ENCODE measurements around the gene MAP7D1.
"Not testable (repeated sequence)": the region's sequence is repeated elsewhere in the genome, so short reads cannot be mapped to it uniquely, and the experiment has no call there.

MAP7D1 gene

GRCh38 chr1:36154765-36155407, 1.1 kb upstream of the MAP7D1 start:
- DNase-seq, result no peak

GRCh38 chr1:36156329-36157114, 562 bp downstream of the MAP7D1 start:
- DNase-seq, result peak; percentile 91

GRCh38 chr1:36157115-36157903, 1.3 kb downstream of the MAP7D1 start:
- peak; percentile 66 for DNase-seq

GRCh38 chr1:36157973-36158826, 2.2 kb downstream of the MAP7D1 start:
- no peak for DNase-seq

GRCh38 chr1:36158827-36159252, 2.9 kb downstream of the MAP7D1 start:
- not testable (repeated sequence) for DNase-seq

GRCh38 chr1:36159614-36160387, 3.8 kb downstream of the MAP7D1 start:
- DNase-seq, result no peak

- DNase-seq, result no peak
Measured at GRCh38 chr1:36160388-36160948, 4.5 kb downstream of the MAP7D1 start.

- peak; percentile 41 for DNase-seq
Measured at GRCh38 chr1:36160949-36161485, 5.1 kb downstream of the MAP7D1 start.

GRCh38 chr1:36161641-36162531, 5.9 kb downstream of the MAP7D1 start:
- no peak for DNase-seq

GRCh38 chr1:36162680-36163239, 6.8 kb downstream of the MAP7D1 start:
- DNase-seq, result no peak

GRCh38 chr1:36163426-36163825, 7.5 kb downstream of the MAP7D1 start:
- DNase-seq, result no peak

- no peak for DNase-seq
Measured at GRCh38 chr1:36164361-36164760, 8.4 kb downstream of the MAP7D1 start.

GRCh38 chr1:36165145-36165544, 9.2 kb downstream of the MAP7D1 start:
- no peak for DNase-seq

- no peak for DNase-seq
Measured at GRCh38 chr1:36166136-36166535, 10.2 kb downstream of the MAP7D1 start.

GRCh38 chr1:36166938-36167905, 11.3 kb downstream of the MAP7D1 start:
- DNase-seq, result no peak

GRCh38 chr1:36168514-36168913, 12.6 kb downstream of the MAP7D1 start:
- no peak for DNase-seq

GRCh38 chr1:36170643-36171412, 14.9 kb downstream of the MAP7D1 start:
- no peak for DNase-seq
